Omental fat pad (tissue), 4 donors: ENCODE results near the gene SH2D4B. TPM values are rescaled to one million over a fixed set of nuclear protein-coding genes. Genes with fewer than 3 reads are reported as not detected.
"Not testable (repeated sequence)": the region's sequence is repeated elsewhere in the genome, so short reads cannot be mapped to it uniquely, and the experiment has no call there.

ENCODE experiments used
- ATAC-seq: fragments of 150-250 bp; one replicate; pipeline ENCODE4 v1.9.1; 2016; ENCODE audit warnings: mild to moderate bottlenecking, moderate library complexity; ENCODE audit not compliant: low FRiP score
- DNase-seq: peaks from one replicate; pipeline ENCODE4 v3.0.0-alpha.2; 2019; ENCODE audit warnings: low spot score
- total RNA-seq, 4 donors: library from RNA; depleted of rRNA; stranded (reverse); fragments of >200 nt; gene quantifications; one replicate each; pipeline ENCODE4 v1.1.0, GENCODE V29; 2016
- TF ChIP-seq, protein P1 (sequence below), 3 donors: fragments of 450-650 bp; IDR thresholded peaks; one replicate each; pipeline ENCODE4 v1.5.1; 2016 to 2017; ENCODE audit warnings: antibody characterized with exemption in 3 of 3, mild to moderate bottlenecking in 3 of 3, moderate library complexity in 2 of 3

The SH2D4B gene
- total RNA-seq, 4 donors from 2014 or later: 0.13 TPM; not detected in 3

DNA sequence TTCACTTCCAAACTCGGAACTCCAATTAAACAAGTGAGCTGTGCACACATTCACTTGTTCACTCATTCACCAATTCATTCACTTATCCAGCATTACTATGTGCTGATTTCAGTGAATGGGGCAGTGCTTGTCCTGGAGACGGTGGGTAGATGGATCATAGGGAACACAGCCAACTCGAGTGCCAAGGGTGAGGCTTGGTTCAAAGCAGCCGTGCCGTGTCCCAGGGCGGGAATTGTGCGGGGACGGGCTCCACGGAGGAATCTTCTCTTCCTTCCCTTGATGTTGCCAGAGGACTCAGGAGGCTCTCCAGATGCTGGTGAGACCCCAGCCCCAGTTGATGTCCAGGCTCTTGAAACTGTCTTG is 2.9 kb downstream of the SH2D4B start:
- ATAC-seq: no peak
- no peak for DNase-seq
- TF ChIP-seq, protein P1, sequence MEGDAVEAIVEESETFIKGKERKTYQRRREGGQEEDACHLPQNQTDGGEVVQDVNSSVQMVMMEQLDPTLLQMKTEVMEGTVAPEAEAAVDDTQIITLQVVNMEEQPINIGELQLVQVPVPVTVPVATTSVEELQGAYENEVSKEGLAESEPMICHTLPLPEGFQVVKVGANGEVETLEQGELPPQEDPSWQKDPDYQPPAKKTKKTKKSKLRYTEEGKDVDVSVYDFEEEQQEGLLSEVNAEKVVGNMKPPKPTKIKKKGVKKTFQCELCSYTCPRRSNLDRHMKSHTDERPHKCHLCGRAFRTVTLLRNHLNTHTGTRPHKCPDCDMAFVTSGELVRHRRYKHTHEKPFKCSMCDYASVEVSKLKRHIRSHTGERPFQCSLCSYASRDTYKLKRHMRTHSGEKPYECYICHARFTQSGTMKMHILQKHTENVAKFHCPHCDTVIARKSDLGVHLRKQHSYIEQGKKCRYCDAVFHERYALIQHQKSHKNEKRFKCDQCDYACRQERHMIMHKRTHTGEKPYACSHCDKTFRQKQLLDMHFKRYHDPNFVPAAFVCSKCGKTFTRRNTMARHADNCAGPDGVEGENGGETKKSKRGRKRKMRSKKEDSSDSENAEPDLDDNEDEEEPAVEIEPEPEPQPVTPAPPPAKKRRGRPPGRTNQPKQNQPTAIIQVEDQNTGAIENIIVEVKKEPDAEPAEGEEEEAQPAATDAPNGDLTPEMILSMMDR (IDR thresholded peaks at IDR 0.05): no peak

DNA sequence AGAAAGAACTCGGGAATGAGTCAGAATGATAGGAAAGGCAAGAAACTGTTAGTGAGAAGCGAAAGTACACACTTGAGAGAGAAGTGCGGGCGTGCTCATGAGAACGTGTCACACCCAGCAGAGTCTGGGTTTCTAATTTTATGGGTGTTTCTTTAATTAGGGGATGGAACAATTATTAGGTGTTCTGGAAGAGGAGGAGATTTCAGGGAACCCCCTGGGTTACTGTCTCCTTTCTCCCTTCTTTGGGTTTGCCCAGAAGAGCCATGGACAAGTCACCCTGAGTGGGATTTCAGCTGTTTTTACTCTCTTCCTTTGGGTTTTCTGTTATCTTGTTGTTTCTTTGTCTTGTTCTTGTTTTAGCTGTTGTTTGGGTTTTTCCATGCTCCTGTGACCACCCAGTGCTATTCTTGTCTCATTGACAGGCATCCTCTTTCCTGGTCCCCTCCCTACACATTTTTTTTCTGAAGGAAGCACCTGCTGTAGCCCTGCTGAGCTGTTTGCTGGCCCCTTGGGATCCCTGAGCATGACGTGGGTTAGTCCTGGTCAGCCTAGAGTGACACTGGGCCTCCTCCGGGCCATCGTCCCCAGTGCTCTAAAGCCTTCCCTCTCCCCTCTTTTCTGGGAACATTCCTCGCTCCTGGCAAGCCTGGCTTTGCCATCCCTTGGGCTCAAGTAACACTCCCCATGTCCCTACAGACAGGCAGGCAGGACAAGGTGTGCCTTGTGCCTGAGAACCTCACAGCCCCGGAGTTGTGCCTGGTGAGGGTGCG is 3.5 kb downstream of the SH2D4B start:
- ATAC-seq (no peak), DNase-seq (no peak)
- TF ChIP-seq, protein P1 (IDR thresholded peaks at IDR 0.05): no peak

DNA sequence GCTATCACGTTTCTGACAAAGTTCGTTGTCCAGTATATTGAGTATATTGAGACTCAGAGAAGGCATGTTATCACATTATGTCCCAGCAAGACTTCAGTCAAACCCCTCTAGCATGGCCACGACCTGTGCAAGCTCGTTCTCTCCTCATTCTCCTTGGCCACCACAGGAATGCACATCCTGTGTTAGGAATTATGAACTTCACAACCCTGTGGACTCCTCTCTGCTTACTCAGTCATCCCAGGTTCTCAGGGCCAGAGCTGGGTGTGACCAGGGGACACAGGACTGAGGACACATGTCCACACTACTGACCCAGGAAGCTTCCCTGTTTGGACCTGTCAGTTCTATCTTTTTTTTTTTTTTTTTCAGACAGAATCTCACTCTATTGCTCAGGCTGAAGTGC is 4.4 kb downstream of the SH2D4B start:
- TF ChIP-seq, protein P1 (IDR thresholded peaks at IDR 0.05): no peak
- ATAC-seq (no peak), DNase-seq (no peak)

DNA sequence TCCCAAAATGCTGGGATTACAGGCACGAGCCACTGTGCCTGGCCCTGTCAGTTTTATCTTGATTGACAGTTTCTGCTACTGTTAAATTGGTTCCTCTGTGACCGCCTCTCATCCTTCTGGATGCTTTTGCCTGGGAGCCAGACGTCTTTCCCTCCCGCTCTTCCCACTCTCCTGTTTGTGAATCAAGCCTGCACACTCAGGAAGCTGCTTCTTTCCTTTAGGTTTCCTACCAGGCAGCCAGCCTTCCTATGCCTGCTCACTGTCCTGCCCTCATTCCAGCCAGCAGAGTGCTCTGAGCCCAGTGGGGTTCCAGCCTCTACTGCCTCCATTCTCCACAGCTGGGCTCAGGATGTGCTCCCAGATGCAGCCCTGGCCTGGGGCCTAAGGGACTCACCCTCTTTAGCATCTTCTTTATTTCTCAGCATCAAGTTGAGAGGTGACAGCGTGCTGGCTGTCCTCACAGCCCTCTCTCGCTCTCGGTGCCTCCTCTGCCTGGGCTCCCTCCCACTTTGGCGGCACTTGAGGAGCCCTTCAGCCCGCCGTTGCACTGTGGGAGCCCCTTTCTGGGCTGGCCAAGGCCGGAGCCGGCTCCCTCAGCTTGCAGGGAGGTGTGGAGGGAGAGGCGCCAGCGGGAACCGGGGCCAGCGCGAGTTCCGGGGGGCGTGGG is 5.1 kb downstream of the SH2D4B start:
- ATAC-seq: no peak
- DNase-seq: no peak
- TF ChIP-seq, protein P1 (IDR thresholded peaks at IDR 0.05): no peak

DNA sequence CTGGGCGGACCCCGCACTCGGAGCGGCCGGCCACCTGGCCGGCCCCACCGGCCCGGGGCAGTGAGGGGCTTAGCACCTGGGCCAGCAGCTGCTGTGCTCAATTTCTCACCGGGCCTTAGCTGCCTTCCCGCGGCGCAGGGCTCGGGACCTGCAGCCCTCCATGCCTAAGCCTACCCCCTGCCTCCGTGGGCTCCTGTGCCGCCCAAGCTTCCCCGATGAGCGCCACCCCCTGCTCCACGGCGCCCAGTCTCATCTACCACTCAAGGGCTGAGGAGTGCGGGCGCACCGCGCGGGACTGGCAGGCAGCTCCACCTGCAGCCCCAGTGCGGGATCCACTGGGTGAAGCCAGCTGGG is 5.6 kb downstream of the SH2D4B start:
- not testable (repeated sequence) for DNase-seq, ATAC-seq

DNA sequence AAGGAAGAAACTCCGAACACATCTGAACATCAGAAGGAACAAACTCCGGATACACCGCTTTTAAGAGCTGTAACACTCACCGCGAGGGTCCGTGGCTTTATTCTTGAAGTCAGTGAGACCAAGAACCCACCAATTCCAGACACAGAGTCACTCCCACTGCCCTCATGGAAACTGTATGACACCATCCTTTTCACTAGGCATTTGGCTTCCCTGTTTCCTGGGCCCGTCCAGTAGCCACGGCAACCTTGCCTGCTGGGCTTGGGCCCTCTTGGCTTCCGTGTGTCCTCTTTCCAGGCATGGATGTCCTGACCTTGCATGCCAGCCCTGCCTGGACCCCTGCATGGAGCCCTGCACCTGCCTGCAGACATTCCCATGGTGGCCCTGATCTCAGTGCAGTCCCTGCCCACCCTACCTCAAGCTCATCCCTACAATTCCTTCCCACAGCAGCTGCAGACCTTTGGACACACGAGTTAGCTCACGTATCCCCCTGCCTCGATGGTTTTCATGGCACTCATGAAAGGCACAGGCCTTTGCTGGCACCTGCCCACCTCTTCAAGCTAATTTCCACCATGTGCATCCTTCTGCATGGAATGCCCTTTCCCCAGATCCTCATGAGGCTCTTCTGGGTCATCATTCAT is 6.7 kb downstream of the SH2D4B start:
- DNase-seq (no peak), ATAC-seq (no peak)
- TF ChIP-seq, protein P1 (IDR thresholded peaks at IDR 0.05): no peak

DNA sequence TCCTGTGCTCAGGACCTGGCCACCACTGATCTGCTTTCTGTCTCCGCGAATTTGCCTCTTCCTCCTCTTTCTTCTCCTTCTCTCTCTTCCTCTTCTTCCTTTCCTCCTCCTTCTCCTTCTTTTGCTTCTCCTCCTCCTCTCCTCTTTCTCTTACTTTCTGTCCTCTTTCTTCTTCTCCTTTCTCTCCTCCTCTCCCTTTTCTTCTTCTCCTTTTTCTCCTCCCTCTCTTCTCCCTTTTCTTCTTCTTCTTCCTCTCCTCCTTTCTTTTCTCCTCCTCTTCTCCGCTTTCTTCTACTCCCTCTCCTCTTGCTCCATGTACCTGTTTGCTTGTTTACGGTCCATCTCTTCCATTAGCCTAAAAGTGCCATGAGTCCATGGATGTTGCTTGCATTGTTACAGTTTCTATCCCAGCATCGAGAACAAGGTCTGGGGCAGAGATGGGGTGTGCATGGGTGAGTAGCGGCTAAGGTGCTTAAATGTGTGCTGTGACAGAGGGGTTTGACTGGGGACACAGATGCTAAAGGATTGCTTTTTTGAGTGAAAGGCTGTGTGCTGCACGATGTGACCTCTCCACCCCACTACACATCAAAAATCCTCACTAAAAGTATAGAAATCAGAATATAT is 7.7 kb downstream of the SH2D4B start:
- ATAC-seq: no peak
- no peak for DNase-seq
- TF ChIP-seq, protein P1 (IDR thresholded peaks at IDR 0.05): no peak
